AG20443 (cell line): ENCODE results near the gene C6orf62.
A peak's percentile ranks its signal among the peaks of the same experiment; 100 is the strongest.
"Not testable (repeated sequence)": the region's sequence is repeated elsewhere in the genome, so short reads cannot be mapped to it uniquely, and the experiment has no call there.

Experiments
- DNase-seq: peaks from one replicate; pipeline ENCODE4 v3.0.0; 2012; ENCODE audit warnings: low spot score, mixed read lengths

C6orf62 gene

DNA sequence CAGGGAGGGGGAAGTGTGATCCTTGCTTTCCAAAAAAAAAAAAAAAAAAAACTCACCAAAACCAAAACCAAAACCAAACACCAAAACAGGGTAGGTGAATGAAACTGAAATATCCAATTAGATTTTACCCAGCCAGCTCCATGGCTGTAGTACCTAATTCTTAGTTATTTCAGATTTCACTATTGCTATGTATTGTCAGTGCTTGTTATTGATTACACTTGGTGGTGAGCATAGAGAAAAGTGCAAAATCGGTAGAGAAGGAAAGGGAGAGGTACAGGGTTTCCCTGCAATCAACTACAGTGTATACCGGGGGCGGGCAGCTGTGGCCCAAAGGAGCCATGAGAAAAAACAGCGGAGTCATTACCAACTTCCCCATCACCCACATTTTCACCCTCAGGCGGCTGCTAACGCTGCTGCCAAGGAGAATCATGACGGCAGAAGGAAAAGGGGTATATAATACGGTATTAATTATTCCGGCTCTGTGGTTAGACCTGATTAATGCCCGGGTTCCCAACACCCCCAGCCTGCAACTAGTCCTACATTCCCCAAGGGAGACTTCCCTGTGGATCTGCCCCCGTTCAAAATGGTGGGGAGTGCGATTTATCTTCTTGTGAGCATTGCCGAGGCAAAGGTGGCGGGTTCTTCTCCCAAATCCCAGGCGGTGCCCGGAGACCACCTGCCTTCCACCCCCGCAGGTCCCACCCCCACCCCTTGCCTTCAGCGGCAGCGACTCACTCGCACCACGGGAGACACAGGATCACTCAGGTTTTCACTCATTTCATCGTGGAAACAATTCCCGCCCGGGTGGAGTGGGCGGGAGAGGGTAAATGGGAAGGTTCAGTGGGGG lies at the start of gene C6orf62:
C6orf62 (minus strand) TSS at position 30 of the 847 bp plus-strand sequence. CDS start 486 bp downstream, outside the sequence.
- peak; percentile 10 for DNase-seq

DNA sequence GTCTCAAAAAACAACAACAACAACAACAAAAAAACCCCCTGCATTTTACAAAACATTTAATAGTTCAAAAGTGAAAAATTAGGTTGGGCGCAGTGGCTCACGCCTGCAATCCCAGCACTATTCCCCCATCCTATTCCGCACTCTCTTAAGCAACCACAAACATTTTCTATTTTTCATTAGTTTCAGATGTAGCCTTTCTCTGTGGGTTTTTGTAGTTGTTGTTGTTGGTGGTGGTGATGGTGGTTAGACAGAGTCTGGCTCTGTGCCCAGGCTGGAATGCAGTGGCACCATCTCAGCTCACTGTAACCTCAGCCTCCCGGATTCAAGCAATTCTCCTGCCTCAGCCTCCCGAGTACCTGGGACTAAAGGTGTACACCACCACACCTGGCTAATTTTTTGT lies 49.4 kb upstream of the C6orf62 start:
- peak; percentile 39 for DNase-seq

DNA sequence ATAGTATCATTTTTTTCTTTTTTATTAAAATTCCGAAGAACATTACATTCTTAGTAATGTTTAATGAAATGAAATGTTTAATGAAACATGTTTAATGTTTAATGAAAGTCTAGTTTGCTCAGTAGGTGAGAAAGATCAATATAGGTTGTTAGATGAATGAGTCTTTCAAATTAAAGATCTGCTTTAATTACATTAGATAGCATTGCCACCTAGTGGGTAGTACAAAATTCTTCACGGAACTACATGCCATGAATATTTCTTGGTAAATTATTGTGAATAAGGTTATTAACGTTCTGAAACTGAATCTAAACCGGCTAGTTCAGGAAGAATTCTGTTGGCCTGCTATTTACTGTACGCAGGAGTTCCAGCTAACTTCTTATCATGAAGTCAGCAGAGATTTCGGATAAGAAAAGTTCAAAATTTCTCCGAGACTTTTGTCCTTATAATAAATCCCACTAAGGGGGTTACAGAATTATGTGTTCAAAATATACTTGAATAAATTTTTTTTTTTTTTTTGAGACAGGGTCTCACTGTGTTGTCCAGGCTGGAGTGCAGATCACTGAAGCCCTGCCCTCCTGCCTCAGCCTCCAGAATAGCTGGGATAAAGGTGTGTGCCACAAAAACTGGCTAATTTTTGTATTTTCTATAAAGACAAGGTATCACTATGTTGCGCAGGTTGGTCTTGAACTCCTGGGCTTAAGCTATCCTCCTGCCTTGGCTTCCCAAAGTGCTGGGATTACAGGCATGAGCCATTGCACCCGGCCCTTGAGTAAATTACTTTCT lies 47.9 kb upstream of the C6orf62 start:
- peak; percentile 50 for DNase-seq

DNA sequence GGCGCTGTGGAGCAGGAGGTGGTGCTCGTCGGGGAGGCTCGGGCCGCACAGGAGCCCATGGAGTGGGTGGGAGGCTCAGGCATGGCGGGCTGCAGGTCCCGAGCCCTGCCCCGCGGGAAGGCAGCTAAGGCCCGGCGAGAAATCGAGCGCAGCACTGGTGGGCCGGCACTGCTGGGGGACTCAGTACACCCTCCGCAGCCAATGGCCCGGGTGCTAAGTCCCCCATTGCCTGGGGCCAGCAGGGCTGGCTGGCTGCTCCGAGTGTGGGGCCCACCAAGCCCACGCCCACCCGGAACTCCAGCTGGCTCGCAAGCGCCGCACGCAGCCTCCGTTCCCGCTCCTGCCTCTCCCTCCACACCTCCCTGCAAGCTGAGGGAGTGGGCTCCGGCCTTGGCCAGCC lies 47.0 kb upstream of the C6orf62 start:
- not testable (repeated sequence) for DNase-seq

DNA sequence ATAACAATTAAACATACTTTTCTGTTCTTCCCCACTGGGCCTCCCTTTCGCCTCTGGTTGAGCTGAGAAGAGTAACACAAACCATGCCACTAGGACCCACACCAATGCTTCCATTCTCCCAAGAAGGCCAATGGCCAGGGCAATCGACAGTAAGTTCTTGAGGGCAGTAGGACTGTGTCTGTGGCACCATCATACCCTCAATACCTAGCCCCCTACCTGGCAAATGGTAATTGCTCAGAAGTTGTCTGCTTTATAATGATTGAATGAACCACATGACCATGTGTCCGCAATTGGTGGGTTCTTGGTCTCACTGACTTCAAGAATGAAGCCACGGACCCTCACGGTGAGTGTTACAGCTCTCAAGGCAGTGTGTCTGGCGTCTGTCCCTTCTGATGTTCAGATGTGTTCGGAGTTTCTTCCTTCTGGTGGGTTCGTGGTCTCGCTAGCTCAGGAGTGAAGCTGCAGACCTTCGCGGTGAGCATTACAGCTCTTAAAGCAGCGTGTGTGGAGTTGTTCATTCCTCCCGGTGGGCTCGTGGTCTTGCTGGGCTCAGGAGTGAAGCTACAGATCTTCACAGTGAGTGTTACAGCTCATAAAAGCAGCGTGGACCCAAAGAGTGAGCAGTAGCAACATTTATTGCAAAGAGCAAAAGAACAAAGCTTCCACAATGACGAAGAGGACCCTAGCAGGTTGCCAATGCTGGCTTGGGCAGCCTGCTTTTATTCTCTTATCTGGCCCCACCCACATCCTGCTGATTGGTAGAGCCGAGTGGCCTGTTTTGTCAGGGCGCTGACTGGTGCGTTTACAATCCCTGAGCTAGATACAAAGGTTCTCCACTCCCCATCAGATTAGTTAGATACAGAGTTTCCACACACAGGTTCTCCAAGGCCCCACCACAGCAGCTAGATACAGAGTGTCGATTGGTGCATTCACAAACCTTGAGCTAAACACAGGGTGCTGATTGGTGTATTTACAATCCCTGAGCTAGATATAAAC lies 46.2 kb upstream of the C6orf62 start:
- not testable (repeated sequence) for DNase-seq

DNA sequence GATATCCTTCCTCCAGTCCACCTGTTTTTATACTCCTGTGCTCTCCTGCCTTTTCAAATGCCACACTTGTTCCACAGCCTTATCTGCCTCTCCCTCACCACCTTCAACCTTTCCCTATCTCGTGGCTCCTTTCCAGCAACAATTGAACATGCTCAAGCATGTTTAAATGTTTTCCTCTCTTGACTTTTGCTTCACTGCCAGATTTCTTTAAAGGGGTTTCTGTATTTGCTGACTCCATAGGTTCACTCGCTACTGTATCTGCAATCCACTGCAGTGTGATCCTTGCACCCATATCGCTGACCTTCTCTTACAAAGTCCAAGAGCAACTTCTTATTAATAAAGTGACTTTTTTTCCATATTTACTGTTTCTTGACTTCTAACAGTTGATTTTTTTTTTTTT lies 44.6 kb upstream of the C6orf62 start:
- no peak for DNase-seq

DNA sequence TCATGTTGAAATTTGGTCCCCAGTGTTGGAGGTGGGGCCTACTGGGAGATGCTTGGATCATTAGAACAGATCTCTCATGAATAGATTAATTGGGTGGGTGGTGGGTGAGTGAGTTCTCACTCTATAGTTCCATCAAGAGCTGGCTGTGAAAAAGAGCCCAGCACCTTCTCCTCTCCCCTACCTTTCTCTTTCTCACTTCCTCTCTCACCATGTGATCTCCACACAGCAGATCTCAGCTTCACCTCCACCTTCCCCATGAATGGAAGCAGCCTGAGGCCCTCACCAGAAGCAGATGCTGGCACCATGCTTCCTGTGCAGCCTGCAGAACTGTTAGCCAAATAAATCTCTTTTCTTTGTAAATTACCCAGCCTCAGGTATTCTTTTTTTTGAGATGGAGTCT lies 42.9 kb upstream of the C6orf62 start:
- DNase-seq, result no peak

DNA sequence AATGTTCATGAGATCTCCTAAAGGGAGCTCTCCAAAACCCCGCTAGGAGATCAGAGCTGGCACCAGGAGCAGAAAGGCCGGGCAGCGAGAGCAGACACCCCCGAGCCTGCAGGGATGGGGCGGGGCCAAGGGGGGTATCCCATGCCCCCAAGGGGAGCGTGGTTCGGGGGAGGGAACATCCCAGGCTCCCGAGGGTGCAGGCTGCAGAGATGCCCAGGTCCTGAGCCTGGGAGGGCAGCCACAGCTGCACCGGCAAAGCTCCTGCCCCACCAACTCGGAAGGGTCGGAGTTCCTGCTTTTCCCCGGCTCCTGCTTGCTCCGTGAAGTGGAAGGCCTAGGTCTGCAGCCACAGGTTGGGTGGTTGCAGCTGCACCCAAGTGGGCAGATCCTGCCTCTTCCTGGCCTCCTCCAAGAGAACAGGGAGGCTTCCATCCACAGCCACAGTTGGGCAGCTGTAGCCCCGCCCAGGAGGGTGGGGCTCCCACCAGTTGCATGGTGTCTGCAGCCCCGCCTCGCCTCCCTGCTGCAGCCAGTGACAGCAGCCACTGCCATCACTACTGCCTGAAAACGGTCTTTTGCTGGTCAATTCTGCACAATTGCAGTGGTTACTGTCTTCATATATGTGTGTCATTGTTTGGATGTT lies 42.4 kb upstream of the C6orf62 start:
- DNase-seq, result peak; percentile 20

DNA sequence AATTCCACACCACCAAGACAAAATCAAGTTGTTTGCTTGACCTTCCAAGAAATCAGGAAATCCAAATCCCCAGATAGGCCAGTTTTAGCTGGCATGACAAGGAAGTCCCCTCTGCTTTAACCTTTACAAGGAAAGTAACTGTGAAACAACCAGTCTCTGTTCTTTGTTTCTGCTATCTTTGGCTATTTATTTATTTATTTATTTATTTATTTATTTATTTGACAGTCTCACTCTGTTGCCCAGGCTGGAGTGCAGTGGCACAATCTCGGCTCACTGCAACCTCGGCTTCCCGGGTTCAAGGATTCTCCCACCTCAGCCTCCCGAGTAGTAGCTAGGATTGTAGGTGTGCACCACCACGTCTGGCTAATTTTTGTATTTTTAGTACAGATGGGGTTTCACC lies 41.3 kb upstream of the C6orf62 start:
- no peak for DNase-seq

DNA sequence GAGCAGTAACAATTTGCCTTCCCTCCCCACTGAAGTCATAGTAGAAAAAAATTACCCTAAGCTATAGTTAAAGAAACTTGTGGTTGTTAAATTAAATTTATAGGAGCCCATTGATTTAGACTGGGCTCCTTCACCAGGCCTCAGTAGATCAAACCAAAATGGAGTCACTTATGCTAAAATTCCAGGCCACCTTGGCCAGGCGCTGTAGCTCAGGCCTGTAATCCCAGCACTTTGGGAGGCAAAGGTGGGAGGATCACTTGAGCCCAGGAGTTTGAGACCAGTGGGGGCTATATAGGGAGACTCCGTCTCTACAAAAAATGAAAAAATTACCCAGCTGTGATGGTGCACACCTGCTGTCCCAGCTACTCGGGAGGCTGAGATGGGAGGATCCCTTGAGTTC lies 40.8 kb upstream of the C6orf62 start:
- DNase-seq, result no peak

DNA sequence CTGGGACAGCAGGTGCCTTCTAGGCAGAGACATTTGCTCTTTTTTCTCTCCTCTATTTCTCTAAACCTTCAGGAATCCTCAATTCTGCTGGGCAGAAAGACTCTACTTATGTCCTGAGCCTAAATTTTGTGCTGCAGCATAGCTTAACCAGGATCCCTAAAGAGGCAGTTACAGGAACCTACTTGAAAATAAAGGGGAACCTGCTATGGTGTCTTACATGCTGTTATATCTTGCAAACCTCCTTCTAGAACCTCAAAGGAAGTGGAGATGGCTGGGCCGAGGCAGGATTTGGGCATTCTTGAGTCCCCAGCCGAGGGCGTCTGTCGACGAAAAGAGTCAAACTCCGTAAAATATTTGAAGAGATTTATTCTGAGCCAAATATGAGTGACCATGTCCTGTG lies 38.7 kb upstream of the C6orf62 start:
- no peak for DNase-seq

DNA sequence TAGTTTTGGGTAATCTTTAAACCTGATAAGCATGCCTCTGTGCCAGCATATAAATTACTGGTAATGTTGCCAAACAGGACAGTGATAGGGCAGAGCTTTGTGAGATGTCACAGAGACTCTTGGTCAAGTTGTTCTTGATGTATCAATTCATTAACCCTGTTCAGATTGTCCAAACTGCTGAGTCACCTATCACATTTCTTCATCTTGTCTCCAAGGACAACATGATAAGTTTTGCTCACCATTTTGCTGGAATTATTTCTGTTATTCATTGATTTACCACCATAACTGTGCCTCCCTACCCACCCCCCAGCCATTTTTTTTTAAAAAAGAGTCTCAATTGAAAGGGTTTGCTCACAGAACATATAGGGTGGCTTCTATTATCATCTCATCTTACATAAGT lies 36.3 kb upstream of the C6orf62 start:
- DNase-seq, result no peak

DNA sequence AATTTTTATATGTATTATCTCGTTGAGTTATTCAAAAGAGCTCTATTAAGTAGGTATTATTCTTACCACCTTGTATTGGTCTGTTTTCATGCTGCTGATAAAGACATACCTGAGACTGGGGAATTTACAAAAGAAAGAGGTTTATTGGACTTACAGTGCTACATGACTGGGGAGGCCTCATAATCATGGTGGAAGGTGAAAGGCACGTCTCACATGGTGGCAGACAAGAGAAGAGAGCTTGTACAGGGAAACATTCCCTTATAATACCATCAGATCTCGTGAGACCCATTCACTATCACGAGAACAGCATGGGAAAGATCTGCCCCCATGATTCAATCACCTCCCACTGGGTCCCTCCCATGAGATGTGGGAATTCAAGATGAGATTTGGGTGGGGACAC lies 35.4 kb upstream of the C6orf62 start:
- DNase-seq, result not testable (repeated sequence)

DNA sequence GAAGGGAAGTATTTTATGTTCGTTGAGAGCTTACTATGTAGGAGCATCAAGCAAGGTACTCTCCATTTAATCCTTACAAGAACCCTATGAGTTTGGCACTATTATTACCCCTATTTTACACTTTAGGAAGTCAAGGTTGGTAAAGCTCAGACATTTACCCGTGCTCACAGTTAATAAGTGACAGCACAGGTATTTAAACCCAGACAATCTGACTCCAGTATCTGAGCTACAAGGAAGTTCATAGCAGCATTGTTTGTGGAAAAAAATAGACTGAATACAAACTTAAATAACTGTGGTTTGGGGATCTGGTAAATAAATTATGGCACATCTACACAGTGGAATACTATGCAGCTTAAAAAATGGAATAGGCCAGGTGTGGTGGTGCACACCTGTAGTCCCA lies 34.6 kb upstream of the C6orf62 start:
- no peak for DNase-seq

DNA sequence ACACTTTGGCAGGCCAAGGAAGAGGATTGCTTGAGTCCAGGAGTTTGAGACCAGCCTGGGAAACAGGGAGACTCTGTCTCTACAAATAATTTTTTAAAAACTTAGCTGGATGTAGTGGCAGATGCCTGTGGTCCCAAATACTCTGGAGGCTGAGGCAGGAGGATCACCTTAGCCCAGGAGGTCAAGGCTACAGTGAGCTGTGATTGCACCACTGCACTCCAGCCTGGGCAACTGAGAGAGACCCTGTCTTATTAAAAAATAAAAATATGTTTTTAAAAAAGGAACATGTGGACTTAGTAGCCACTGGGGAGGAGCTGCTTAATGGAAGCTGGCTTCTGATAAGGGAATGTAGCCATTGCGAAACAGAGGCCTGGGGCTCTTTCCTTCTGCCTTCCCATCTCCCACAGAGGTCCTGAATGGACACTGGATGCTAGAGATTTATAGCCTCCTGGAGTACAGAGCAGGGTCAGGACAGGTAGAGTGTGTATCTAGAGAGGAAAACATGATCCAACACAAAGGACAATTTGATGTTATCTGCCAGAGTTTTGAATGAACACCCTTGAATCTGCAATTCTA lies 34.1 kb upstream of the C6orf62 start:
- DNase-seq, result no peak

DNA sequence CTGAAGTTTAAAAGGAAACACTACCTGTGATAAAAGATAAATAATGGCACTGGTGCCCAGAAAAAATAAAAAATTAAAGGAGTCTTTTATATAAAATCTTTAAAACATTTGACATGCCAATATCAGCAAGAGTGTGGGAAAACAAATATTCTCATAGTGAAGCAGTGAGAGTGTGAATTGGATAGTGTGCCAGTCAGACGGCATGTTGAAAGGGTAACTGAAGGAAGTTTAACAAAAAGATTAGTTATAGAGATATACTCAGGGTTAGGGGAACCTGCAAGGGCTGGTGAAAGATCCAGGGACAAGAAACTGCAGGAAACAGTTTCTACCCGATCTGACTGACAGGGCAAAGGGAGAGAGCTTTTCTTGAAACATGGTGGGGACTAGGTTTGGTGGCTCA lies 33.5 kb upstream of the C6orf62 start:
- DNase-seq, result no peak

DNA sequence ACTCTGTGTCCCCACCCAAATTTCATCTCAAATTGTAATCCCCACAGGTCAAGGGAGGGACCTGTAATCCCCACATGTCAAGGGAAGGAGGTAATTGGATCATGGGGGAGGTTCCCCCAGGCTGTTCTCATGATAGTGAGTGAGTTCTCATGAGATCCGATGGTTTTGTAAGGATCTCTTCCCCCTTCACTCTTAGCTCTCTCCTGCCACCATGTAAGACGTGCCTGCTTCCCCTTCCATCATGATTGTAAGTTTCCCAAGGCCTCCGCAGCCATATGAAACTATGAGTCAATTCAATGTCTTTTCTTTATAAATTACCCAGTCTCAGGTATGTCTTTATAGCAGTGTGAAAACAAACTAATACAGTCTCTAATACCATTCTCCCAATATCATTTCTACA lies 31.9 kb upstream of the C6orf62 start:
- DNase-seq, result not testable (repeated sequence)

DNA sequence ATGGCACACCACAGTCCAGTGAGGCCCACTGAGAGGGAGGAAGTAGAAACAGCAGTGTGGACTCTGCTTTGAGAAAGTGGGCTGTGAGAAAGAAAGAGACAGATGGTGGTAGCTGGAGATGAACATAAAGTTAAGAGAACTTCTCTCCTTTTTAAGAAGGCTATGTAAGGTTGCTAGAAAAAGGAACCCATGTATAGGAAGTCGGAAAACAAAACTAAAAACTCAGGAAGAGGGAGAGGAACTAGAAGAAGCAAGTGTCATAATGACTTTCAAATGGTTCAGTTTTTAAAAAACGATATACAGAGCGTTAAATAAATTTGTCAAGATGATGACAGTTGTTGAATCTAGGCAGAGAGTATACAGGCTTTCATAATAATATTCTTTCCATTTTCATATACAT lies 30.3 kb upstream of the C6orf62 start:
- DNase-seq, result no peak

DNA sequence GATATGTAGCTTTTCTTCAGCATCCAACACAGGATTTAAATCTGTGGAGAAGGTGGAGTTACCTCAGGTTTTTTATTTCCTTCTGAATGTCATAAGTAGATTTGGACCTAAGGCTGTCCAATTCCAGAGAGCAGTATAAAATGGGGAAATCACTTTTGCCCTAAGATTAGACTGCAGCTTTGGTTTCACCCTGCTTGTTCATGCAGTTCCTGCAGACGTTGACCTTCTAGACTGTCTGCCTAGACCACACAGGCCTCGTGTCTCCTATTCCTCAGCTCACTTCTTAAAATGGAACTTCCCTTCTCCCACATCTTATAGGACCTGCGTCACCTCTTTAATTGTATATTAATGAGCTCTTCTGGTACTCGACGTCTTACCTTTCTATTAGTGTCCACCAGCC lies 26.0 kb upstream of the C6orf62 start:
- DNase-seq, result no peak

DNA sequence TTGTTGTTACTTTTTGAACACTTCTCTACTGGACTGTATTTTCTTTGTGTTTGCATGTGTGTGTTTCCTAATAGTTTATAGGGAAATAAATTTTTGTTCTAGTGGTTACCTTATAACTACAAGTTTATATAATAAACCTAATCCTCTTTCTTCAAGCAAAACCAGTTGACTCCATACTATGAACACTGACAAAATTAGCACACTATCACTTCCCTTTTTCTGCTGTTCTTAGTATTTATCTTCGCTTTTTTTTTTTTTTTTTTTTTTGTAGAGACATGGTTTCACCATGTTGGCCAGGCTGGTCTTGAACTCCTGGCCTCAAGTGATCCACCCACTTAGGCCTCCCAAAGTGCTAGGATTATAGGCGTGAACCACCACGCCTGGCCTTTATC lies 25.0 kb upstream of the C6orf62 start:
- no peak for DNase-seq

DNA sequence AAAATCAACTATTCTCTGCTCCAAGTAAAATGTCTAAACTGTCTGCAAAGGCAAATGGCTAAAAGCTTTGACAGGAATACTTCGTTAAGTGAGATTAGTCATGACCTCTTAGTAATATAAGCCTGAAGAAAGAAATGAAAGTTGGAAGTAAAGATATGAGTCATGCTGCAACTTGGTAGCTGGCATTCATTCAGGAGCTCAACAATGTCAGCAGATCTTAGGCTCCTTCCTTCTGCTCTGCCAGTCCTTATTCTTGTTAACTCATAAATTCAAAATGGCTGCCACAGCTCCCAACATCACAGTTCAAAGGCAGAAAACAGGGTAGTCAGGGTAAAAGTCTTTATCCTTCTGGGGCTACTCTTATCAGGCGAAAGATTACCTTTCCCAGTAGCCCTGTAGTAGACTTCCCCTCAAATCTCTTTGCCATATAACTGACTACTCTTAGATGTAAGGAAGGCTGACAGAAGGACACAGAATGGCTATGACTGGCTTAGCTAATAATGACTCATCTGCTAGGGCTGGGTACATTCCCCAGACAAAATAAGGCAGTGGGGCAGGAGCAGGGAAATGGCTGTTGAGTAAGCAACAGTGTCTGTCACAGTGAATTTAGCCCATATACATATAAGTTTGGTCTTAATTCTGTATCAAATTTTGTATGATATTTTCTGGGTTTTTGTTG lies 24.4 kb upstream of the C6orf62 start:
- DNase-seq, result peak; percentile 83
